HG03342 (cell line): ENCODE results near the gene EYA2.

ENCODE experiments used
- ATAC-seq: cut with Tn5 transposase; IDR thresholded peaks from one replicate; pipeline ENCODE4 v1.9.1; 2021; ENCODE audit warnings: mild to moderate bottlenecking, moderate library complexity; ENCODE audit not compliant: unreplicated experiment

The EYA2 gene

DNA sequence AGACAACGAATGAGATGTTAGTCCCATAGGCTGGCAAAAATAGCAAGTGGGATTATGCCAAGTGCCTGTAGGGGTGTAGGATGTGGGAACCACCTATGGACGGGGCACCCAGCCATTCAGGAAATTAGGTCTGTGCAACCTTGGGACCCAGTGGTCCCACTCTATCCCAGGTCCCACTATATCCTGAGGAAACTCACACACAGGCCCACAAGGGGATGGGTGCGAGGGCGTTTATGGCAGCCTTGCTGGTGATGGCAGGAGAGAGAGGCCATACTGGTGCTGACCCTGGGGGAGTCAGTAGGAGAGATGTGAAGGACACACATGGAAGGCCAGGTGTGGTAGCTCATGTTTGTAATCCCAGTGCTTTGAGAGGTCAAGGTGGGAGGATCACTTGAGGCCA is 163.6 kb downstream of the EYA2 start:
- no peak for ATAC-seq

DNA sequence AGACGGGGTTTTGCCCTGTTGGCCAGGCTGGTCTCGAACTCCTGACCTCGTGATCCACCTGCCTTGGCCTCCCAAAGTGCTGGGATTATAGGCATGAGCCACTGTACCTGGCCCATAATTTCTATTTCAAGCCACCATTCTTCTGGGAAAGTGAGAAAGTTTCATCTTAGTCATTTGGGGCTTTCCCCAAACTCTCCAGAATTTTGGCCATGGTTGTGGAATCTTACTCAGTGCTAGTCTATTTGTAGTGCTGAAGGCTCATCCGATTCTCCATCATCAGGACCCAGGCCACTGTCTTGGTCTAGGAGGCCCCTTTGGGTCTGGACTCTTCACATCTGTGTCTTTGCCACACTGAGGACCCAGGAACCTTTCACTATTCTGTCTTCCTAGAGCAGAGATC is 164.9 kb downstream of the EYA2 start:
- ATAC-seq: no peak

DNA sequence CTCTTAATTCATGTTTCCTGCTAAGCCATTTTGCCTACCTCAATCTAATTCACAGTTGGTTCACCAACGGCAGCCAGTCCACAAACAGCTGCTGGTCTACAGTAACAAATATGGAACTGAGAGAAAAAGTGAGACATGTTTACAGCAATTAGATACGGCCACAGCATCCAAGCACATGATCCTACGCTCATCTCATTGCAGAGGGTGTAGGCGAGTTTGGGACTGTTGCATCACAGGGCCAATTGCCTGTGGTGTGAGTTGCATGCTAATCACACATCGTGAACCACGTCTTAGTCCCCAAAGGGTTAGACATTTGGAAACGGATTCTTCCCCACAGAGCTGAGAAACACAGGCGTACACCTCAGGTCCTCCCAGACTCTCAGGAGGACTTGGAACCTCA is 166.9 kb downstream of the EYA2 start:
- ATAC-seq: no peak

DNA sequence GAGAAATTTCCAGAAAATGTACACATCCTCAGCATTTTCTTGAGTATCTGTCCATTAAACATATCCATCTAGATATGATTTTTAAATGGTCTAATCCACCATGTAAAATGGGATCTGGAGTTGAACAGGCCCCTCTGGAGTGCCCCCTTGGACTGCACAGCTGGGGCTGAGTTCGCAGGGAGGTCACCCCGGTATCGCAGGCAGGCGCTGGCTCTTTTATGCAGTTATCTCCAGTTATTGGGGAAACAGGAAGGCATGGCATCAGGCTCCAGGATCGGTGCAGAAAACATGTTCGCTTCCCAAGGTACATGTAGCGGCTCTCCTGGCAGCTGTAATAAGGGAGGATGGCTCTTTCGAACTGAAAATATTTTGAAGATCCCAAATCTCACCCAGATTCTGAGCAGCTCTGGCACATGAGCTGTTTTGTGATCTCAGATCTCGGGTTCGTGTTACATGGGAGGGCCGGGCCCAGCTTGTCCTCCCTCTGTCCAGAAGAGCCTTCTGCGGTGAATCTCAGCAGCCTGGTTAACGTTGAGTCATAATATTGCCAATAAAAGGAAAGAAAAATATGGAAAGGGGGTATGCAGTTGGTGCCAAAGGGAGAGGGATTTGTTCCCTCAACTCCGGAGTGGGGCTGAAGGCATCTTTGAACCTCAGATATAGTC is 167.7 kb downstream of the EYA2 start:
- no peak for ATAC-seq

DNA sequence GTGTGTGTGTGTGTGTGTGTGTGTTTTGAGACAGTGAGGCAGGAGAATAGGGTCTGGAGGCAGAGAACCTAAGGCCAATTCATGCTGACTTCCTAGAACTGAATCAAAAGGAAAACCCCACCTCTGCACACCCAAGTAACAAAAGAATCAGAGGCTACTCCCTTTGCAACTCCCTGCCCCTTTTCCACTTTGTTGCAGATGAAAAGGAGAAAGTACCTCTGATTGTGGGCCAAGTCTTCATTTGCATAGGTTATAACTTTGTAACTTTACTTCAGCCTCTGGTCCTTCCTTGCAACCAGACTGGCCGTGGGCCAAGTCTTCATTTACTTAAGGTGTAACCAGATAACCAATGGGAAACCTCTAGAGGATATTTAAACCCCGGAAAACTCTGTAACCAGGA is 168.8 kb downstream of the EYA2 start:
- ATAC-seq: no peak

DNA sequence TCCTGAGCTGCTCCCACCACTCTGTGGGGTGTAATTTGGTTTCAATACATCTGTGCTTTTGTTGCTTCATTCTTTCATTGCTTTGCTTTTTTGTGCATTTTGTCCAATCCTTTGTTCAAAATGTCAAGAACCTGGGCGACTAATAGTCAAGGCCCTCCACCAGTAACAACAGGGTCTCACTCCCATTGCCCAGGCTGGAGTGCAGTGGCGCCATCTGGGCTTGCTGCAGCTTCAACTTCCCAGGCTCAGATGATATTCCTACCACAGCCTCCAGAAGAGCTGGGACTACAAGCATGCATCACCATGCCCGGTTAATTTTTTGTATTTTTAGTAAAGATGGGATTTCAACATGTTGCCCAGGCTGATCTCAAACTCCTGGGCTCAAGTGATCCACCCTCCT is 169.2 kb downstream of the EYA2 start:
- no peak for ATAC-seq

DNA sequence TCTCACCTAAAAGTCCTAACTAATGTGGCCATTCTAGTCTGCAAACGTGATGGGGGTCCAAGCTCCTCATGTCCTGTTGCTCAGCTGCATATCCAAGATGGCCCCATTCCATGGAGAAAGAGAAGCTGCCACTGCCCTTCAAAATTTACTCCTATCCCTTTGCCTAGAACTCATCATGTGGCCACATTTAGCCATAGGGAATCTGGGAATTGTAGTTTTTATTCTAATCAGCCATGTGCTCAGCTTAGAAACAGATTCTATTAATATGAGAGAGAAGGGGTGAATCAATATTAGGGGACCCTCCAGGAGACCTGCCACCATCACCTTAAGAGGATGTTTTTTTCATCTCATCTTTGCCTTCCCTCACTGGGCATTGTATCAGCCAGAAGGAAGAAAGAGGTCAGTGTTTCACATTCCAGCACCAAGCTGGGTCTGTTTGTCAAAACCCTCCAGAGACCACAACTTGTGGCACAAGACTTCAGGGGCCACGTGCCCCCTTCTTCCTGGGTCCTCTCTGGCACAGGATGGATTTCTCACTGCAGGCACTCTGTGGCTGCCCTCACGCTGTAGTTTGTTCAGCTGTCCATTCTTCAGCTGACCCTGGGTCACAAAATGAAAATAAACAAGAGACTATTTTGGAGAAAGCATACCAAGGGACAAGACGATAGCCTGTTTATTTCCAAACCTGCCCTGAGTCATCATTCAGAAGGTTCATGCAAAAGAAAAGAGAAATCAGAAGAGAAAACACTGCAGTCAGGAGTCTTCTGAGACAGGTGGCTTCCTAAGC is 172.0 kb downstream of the EYA2 start:
- ATAC-seq: no peak

DNA sequence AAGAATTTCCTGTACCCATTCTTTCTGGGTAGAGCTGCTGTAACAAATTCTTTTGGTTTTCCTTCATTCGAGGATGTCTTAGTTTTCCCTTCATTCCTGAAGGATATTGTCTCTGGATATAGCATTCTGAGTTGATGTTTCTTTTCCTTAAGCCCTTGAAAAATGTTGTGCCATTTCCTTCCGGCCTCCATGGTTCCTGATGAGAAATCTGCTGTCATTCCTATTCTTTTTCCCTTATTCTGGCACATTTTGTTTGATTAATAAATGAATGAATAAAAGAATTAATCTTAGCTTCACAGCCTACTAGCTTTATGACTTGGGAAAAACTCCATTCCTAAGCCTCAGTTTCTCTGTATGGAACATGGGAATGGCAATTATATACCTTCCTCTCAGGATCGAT is 173.1 kb downstream of the EYA2 start:
- ATAC-seq: no peak

DNA sequence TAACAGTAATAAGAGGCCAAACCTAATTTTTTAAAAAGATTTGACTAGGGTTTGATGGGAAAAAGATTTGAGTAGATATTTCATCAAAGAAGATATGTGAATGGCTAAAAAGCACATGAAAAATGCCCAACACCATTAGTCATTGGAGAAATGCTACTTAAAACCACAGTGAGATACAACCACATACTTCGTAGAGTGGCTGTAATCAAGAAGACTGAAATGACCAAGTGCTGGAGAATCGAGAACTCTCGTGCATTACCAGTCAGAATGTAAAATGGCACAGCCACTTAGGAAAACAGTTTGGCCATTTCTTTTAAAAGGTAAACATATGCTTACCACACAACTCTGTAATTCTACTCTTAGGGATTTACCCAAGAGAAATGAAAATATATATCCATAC is 175.5 kb downstream of the EYA2 start:
- ATAC-seq: no peak

DNA sequence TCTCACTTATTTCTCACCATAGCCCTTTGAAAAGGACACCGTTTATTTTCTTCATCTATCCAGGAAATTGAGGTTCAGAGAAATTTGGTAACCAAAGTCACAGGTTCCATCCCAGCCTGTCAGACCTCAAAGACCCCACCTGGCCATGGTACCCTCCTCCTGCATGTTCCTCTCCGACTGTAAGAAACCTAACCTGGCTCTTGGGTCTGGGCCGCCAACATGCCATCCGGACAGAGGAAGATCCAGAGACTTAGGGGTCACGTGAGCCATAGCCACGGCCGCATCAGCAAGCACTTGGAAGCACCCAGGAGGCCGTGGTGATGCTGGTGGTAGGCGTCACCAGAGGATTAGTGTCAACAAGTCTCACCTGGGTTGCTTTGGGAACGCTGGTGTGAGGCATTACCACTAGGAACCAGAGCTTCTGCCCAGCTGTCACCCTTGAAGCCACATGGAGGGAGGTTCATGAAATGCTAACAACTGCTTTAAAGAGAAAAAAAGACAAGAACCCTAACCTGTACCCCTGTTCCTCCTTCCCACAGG is 177.1 kb downstream of the EYA2 start:
- no peak for ATAC-seq

DNA sequence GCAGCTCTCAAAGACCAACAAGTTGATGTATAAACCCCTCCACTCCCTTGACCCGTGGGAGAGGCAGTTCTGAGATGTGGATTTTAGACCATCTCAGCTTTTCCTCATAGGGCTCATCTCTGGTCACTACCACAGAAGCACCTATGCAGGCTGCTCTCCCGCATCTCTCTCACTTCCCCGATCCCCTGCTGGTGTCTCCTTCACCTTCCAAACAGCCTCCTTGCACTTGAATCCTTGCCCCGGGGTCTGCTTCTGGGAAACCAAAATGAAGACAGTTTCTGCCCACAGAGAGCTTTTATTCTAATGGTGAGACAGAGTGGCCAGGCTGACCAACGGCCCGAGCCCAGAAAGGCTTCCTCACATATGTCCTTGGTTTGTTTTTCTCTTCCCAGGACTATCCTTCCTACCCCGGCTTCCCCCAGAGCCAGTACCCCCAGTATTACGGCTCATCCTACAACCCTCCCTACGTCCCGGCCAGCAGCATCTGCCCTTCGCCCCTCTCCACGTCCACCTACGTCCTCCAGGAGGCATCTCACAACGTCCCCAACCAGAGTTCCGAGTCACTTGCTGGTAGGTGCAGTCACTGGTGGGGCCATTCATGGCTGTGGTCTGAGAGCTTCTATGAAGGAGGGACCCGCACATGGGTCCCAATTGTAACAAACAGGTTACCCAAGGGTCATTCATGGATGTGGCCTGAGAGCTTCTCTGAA is 179.3 kb downstream of the EYA2 start:
- no peak for ATAC-seq

DNA sequence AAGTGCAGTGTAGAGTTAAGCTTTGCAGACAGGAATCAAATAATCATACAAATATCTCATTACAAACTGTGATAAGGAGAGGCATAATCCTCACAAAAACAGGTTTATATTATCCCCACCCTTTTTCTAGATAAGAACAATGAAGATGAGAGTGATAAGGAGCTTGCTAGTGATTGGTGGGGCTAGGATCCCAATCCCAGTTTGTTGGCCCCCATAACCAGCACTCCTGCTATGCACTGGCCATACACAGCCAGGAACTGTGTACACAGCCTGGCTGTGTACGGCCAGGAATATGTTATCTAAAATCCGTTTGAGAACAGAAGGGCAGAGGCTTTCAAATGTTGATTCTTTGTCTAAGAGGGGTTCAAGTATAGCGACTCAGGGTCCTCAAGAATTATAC is 180.6 kb downstream of the EYA2 start:
- no peak for ATAC-seq

DNA sequence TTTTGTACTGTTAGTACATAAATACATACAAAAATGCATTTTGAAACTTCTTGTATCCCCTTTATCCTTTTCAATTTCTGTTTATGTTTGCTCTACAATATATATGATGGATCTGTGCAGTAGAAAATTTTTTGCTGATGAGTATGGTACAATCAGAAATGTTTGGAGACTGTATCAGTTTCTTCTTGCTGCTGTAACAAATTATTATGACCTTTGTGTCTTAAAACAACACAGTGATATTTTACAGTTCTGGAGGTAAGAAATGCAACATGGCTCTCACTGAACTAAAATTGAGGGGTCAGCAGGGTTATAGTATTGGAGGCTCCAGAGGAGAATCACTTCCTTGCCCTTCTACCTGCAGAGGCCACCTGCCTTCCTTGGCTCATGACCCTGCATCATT is 184.4 kb downstream of the EYA2 start:
- ATAC-seq: no peak

DNA sequence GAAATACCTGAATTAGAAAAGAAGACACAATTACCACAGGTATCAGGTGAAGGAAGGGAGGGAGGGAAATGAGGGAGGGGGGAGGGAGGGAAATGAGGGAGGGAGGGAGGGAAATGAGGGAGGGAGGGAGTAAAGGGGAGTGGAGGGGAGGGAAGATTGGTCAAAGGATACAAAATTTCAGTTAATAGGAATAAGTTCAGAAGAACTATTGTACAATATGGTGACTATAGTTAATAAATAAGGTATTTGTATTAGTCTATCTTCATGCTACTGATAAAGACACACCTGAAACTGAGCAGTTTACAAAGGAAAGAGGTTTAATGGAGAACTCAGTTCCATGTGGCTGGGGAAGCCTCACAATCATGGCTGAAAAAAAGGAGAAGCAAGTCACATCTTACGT is 185.7 kb downstream of the EYA2 start:
- no peak for ATAC-seq

DNA sequence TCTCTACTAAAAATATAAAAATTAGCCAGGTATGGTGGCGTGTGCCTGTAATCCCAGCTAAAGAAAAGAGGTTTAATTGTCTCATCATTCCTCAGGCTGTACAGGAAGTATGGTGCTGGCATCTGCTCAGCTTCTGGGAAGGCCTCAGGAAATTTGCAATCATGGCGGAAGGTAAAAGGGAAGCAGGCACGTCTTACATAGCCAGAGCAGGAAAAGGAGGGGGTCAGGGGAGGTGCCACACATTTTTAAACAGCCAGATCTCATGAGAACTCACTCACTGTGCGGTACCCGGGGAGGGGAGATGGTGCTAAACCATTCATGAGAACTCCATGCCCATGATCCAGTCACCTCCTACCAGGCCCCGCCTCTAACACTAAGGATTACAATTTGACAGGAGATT is 191.7 kb downstream of the EYA2 start:
- ATAC-seq: no peak

DNA sequence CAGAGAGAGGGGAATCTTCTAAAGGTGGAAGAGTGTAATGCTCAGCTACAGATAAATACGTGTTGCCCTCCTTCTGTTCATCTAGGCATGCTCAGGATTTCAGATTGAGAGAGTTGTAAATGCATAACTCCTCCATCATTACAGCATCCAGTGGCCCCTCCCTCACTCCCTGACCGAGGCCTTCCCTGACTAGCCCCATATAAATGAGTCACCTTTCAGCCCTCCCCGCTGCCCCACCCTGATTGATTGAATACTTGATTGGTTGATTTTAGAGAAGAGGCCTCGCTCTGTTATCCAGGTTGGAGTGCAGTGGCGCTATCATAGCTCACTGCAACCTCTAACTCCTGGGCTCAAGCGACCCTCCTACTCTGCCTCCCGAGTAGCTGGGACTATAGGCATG is 193.7 kb downstream of the EYA2 start:
- no peak for ATAC-seq

DNA sequence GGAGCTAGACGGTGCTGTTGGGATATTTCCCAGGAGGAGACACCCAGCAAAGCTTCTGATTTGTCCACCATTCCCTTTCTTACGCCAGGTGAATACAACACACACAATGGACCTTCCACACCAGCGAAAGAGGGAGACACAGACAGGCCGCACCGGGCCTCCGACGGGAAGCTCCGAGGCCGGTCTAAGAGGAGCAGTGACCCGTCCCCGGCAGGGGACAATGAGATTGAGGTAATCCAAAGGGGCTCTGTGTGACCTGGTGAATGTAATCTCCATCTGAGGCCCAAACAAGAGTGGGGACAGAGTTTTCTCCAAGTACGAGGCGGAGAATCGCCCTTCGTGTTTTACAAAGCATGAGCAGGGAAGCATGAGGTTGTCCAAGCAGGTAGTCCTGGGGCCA is 194.5 kb downstream of the EYA2 start:
- ATAC-seq: no peak

DNA sequence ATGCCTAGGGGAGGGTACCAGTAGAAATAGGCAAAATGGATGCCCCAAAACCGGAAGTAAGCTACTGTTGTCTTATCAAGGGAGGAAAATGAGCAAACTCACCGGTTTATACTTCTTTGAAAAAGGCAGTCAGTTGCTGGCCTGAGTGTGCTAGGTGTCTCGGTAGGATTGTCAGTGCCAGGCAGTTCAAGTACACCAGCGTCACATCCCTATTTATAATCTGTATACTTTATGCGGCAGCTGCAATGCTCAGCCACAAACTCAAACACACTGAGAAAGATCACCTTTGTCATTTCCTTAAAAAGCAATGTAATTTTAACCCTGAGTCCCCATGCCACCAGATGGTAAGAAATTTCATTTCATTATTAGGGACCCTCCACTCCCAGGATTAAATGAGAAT is 196.2 kb downstream of the EYA2 start:
- ATAC-seq: no peak

DNA sequence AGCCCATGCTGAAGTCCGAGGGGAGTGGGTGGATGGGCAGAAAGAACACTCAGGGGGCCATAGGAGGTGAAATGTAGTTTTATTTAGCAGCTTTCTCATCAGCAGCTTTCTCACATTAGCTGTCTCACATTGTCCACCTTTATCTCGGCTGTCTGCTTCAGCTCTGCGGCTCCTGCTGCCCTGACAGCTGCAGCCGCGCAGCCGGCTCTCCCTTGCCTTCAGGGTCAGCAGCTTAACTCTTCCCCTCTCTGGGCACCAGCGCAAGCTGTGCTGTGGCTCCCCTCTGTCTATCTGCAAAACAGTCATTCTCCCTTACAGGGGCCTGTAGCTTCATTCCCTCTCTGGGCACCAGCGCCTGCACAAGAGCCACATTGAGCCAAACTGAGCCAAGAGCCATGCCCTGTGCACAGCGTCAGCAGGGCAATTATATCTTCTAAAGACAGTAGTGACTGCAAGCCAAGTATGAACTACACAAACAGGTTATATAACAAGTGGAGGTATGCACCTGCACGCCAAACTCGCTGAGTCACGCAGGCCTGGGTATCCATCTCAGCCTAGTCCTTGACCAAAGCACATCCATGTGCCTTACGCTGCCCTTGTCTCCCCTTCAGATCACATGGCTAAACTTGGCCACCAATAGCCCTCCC is 198.8 kb downstream of the EYA2 start:
- no peak for ATAC-seq

DNA sequence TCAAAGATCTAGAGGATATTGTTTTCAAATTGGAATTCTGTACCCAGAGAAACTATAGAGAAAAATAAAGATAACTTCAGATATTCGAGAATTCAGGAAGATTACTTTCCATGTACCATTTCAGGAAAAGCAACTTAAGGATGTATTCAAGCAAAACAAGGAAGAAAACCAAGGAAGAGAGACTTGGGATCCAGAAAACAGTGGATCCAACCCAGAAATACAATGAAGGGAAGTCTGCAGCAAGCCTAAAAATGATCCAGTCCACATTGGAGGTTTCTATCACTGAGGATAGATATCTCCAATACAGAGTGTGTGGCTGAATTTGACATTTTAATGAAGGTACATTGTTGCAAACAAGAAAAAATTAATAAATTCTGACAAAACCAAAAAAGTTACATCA is 201.0 kb downstream of the EYA2 start:
- ATAC-seq: no peak
